ENCODE data around the gene ARPC4.
A peak's percentile ranks its signal among the peaks of the same experiment; 100 is the strongest.
"Not testable (repeated sequence)": the region's sequence is repeated elsewhere in the genome, so short reads cannot be mapped to it uniquely, and the experiment has no call there.

Gene ARPC4

DNA sequence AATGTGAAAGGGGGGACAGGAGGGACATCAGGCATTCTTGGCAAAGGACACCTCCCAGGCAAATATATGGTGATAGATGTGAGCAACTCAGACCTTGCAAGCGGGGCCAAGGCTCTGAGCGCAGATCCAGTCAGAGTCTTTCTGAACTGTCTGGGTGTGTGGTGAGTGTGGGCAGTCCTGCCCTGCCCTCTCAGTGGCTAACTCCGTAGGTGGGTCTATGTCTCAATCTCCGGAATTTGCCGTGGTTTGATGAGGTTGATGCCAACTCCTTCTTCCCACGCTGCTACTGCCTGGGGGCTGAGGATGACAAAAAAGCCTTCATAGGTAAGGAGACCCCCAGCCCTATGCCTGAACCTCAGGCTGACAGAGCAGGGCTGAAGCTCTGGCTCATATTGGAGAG is 24.6 kb downstream of the ARPC4 start:
- FAIRE-seq = no peak
- DNase-seq (ENCODE audit: low spot score) = no peak

DNA sequence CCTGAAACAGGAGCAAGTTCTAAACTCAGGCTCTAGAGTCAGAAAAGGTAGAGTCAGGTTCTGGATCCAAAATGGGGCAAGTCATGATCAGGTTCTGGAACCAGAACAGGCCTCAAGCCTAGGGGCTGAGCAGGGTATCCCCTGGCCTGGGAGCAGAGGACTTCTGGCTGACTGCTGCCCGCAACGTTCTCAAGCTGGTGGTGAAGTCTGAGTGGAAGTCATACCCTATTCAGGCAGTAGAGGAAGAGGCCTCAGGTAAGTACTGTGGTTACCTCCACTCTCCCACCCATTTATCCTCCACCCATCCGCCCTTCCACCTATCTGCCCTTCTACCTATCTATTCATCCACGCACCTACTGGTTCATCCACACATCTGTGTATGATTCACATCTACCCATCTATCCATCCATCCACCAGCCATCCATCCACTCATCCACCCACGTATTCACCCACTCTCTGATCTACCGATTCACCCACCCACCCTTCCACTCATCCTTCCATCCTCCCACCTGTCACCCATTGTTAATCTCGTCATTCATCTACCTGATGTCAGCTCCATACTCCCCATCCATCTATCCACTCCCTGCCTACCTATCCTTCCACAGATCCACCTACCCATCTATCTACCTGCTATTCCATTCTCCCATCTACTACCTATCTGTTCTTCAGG is 25.9 kb downstream of the ARPC4 start:
- DNase-seq (ENCODE audit: low spot score) = no peak
- peak; percentile 62 for FAIRE-seq

DNA sequence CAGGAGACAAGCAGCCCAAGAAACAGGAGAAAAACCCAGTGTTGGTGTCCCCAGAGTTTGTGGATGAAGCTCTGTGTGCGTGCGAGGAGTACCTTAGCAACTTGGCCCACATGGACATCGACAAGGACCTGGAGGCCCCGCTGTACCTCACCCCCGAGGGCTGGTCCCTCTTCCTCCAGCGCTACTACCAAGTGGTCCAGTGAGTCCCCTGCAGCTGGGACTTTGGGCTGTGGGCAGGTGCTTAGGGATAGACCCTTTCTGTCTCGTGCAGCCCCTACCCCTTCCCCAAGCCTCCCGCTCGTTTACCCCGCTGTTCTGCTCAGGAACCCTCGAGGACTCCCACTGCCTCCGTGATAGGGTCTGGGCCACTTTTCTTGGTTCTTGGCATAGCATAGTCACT is 27.7 kb downstream of the ARPC4 start:
- FAIRE-seq (no peak), DNase-seq (ENCODE audit: low spot score) (no peak)

DNA sequence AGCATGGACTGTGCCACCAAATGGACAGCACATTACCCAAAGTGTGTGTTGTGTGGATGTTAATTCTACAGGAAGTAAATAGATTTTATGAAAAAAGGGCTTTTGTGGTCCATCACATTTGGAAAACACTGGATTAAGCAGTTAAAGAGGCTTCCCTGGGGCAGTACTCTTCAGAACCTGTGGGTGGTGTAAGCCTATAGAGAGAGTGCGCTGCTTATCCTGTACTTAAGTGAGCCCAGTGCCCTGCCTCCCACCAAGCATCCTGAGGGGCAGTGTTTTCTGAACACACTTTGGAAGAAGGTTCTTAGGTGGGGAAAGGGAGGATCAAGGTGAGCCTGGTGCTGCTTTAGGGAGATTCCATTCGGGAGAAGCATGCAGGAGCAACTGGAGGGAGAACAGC is 28.1 kb downstream of the ARPC4 start:
- no peak for DNase-seq (ENCODE audit: low spot score)
- no peak for FAIRE-seq

DNA sequence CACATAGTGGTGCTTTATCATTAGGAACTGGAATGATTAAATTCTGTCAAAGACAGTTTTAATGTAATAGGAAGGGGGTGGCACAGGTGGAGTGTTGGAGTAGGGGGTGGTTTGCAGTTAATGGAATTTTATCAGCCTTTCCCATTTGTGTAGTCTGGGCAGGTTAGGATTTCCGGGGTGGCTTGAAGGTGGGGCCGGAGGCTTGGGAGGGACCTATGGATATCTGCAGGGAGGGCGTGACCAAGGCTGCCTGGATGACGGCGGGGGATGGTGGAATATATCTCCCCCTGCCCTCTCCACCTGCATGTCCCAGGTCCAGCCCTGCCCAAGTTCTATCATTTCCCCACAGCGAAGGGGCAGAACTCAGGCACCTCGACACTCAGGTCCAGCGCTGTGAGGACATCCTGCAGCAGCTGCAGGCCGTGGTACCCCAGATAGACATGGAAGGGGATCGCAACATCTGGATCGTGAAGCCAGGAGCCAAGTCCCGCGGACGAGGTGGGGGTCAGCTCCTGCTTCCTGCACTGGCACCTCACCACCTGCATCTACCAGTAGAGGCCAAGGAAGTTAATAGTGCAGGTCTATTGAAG is 32.7 kb downstream of the ARPC4 start:
- FAIRE-seq = no peak

DNA sequence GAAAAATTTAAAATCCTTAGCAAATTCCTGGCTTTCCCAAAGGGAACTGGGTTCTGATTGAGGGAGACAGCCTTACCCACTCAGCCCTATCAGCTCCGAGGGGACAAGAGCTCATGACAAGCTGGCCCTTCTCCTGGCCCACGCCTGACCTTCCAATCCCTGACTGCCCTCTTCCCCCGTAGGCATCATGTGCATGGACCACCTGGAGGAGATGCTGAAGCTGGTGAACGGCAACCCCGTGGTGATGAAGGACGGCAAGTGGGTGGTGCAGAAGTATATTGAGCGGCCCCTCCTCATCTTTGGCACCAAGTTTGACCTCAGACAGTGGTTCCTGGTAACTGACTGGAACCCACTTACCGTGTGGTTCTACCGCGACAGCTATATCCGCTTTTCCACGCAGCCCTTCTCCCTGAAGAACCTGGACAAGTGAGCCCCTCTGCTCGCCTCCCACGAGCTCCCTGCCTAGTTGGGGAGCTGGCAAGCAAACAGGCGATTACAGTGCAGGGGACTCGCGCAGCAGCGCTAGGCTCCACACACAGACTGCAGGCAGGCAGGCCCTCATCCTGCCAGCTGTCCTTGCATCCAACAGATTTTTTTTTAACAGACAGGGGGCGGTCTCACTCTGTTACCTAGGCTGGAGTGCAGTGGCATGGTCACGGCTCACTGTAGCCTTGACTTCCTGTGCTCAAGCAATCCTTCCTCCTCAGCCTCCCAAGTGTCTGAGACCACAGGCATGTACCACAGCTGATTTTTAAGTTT is 34.1 kb downstream of the ARPC4 start:
- DNase-seq (ENCODE audit: low spot score) (no peak), FAIRE-seq (no peak)

More for the DNA sequence above, 32.7 kb downstream of the ARPC4 start:
- no peak for DNase-seq (ENCODE audit: low spot score)

DNA sequence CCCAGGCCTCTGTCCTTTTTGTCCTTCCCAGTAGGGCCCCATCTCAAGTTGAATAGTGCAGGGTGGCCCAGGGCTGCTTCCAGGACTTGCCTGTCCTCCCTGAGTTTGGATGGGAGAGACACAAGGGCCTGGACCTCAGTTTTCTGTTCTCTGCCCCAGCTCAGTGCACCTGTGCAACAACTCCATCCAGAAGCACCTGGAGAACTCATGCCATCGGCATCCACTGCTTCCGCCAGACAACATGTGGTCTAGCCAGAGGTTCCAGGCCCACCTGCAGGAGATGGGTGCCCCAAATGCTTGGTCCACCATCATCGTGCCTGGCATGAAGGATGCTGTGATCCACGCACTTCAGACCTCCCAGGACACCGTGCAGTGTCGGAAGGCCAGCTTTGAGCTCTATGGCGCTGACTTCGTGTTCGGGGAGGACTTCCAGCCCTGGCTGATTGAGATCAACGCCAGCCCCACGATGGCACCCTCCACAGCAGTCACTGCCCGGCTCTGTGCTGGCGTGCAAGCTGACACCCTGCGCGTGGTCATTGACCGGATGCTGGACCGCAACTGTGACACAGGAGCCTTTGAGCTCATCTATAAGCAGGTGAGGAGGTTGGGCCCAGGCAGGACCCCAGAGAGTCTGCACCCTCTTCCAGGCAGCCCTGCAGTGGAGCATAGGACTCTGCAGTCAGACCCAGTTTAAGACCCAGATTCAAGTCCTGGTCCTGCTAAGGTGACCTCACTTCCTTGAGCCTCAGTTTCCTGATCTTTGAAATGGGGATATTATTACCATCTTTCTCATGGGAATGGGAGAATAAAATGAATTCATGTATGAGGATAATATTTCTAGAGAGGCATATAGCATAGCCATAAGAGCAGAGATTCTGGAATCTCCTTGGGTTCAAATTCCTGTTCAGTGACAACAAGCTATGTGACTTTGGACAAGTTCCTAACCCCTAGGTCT is 36.2 kb downstream of the ARPC4 start:
- DNase-seq (ENCODE audit: low spot score) (no peak), FAIRE-seq (no peak)

DNA sequence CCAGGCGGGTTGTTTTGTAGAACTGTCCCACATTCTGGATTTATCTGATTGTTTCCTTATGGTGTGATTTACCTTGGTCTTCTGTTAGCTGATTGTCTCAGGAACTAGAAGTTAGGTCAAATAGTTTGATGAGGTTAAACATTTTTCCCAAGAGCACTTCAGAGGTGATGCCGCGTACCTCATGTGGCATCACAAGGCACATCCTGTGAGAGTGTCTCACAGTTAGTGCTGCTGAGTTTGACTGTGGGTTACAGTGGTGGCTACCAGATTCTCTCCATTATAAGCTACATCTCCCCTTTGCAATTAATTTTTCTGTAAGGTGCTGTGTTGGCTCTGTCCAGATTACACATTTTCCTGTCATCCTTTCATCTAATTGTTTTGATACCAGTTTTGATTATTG is 38.4 kb downstream of the ARPC4 start:
- FAIRE-seq (no peak), DNase-seq (ENCODE audit: low spot score) (no peak)

DNA sequence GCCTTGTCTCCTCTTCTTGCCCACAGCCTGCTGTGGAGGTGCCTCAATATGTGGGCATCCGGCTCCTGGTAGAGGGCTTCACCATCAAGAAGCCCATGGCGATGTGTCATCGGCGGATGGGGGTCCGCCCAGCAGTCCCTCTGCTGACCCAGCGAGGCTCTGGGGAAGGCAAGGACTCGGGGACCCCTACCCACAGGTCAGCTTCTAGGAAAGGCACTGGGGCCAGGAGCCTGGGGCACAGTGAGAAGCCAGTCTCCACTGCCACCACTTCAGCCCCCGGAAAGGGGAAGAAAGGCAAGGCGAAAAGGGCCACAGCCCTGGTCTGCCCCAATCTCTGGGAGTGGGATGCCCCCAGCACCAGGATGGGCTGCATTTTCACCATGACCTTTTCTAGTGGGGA is 40.2 kb downstream of the ARPC4 start:
- DNase-seq (ENCODE audit: low spot score) (no peak), FAIRE-seq (no peak)

DNA sequence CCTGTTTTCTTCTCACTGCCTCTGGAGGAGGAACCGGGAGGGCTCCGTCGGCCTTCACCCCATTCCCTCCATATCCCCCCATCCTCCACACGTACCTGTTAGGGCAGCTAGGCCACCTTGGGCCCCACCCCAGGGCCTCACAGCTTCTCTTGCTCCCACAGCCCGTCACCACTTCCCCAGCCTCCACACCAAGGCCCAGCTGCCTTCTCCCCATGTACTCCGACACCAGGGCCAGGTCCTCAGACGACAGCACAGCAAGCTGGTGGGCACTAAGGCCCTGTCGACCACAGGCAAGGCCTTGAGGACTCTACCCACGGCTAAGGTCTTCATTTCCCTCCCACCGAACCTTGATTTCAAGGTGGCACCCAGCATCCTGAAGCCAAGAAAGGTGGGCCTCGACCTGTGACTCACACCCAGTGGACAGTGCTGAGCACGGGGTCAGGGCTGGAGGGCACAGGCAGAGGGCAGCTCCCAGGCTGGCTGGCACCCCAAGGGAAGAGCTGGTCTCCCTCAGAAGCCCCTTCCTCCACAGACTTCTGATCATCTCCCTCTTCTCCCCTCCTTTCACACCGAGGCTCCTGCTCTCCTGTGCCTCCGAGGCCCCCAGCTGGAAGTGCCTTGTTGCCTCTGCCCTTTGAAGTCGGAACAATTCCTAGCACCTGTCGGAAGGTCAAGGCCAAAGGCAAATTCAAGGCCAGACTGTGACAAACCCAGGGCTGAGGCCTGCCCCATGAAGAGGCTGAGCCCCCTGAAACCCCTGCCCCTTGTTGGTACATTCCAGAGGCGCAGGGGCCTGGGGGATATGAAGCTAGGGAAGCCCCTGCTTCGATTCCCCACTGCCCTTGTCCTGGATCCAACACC is 41.9 kb downstream of the ARPC4 start:
- DNase-seq (ENCODE audit: low spot score) (no peak), FAIRE-seq (no peak)

DNA sequence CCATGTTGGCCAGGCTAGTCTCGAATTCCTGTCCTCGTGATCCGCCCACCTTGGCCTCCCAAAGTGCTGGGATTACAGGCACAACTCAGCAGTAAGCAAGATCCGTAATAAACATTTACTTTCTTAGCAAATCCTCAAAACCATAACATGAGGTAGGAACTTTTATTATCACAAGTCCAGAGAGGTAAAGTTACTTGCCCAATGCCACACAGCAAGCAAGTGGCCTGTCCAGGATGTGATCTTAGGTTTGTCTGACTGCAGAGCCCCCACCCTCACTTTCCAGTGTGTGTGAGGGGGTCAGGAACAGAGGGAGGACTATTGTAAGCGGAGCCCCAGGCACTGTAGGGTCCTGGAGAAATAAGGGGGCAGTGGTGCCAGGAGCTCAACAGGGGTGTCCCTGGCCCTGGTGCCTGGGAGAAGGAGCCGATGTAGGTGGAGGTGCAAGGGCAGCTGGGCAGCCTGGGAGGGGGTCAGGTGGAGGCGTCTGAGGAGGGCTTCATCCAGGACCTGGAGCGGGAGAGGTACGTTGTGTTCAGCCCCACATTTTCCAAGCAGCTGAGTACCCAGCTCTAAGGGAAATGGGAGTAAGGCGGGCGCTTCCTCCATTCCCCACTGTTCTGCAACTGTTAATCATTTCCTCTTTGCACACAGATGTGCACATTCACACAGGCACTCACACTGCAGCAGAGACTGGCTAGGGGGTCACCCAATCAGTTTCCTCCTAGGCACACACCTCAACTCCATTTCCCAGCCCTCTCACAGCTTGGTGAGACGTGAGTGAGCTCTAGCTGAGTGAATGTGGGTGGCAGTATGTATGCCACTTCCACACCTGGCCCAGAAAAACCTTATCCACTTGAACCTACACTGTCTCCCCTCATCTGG is 45.1 kb downstream of the ARPC4 start:
- no peak for DNase-seq (ENCODE audit: low spot score)
- no peak for FAIRE-seq

DNA sequence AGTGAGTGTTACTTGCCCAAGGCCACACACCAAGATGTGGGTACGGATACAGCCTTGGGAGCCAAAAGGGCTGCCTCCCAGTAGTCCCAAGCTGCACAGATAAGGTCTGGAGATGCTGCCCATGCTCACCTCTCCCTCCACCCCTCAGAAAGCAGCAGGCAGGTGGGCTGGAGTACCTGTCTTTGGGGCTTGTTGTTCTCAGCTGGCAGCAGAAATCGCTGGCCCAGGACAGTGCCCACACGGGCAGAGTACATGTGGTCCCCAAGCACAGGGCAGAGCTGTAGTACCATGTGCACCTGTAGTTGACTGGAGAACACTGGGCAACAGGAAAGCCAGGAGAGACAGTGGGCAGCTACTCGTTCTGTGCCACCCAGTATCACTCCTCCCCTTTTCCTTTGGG is 46.0 kb downstream of the ARPC4 start:
- FAIRE-seq (no peak), DNase-seq (ENCODE audit: low spot score) (no peak)

DNA sequence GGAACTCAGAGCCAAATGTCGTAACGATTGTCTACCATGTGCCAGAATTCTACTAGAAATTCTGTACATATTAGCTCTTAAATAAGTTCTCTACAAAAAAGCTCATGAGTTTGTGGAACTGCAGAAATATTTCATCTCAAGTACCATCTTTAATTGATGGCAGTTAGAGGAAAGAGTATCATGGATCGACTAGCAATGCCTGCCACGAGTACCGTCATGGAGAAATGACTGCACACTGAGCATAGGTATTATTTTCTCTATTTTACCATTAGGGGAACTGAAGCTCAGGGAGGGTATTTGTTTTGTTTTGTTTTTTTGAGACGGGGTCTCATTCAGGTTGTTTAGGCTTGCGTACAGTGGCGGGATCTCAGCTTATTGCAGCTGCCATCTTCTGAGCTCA is 48.1 kb downstream of the ARPC4 start:
- DNase-seq (ENCODE audit: low spot score) (no peak), FAIRE-seq (no peak)

DNA sequence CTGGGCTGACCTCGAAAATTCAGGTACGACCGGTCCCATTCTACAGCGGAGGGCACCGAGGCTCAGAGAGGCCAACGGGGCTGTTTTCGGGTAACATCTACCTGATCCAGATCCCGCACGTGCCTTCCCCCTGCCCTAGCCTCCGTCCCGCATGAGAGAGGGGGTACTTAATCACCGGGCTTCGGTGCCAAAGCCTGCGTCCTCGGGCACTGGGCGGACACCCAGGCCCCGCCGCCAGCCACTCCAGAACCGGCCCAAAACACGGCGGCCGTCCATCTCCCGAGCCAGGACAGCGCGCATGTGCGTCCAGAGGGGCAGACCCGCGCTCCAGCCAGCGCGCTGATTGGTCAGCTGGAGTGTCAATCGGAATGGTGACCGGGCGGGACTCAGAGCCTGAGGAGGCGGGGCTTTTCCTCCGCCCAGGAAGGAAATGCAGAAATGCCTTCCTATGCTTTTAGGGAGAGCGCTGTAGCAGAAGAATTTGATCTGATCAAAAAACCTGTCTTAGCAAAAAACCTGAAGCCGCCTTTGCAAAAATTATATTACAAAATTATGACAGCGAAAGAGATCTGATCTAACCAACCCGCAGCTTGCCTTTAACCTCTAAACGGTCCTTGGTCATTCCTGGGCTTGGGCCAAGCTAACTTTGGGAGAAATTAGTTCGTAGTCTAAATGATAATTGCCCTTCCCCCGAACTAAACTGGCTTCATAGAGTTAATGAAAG is 51.0 kb downstream of the ARPC4 start, which contains the start of gene RPUSD3:
RPUSD3 (minus strand) TSS at position 294 of the 724 bp plus-strand sequence; CDS start at position 276, 18 bp downstream.
- FAIRE-seq (no peak), DNase-seq (ENCODE audit: low spot score) (peak; percentile 100)

DNA sequence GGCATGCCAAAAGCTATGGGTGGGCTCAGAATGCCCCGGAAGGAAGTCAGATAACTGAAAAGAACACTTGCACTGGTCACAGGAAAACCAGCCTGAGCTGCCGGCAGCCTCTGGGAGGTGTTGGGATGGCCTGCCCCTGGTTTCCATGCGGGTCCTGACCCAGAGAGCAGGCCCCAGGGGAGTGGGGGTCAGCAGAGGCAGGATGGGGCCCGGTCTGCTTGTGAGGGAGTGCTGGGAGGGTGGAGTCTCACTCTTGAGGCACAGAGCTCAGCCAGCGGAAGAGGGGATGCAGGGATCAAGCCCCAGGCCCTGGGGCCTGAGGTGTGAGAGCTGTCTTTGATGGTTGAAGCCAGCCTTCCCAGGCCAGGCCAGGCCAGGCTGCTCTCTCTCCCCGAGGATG is 53.3 kb downstream of the ARPC4 start:
- FAIRE-seq (no peak), DNase-seq (ENCODE audit: low spot score) (no peak)

DNA sequence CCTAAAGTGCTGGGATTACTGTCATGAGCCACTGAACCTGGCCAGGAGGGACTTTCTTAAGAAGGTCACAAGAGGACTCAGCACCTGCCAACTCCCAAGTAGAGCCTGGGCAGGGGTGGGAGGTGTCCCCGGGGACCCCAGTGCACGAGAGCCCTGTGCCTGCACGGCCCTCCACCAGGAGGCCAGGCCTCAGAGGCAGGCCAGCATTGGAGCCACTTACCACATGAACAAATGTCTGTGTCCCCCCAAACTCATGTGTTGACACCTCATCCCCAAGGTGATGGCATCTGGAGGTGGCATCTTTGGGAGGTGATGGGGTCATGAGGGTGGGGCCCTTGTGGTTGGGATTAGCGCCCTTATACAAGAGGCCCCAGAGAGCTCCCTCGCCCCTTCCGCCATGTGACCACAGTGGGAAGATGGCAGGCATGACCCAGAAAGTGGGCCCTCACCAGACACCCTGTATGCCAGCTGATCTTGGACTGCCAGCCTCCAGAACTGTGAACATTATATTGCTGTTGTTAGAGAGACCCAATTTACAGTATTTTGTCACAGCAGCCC is 54.1 kb downstream of the ARPC4 start:
- DNase-seq (ENCODE audit: low spot score) (no peak), FAIRE-seq (no peak)

DNA sequence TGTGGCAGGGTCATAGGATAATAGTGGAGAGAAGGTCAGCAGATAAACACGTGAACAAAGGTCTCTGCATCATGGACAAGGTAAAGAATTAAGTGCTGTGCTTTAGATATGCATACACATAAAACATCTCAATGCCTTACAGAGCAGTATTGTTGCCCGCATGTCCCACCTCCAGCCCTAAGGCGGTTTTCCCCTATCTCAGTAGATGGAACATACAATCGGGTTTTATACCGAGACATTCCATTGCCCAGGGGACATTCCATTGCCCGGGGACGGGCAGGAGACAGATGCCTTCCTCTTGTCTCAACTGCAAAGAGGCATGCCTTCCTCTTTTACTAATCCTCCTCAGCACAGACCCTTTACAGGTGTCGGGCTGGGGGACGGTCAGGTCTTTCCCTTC is 55.0 kb downstream of the ARPC4 start:
- not testable (repeated sequence) for FAIRE-seq; DNase-seq (ENCODE audit: low spot score)

DNA sequence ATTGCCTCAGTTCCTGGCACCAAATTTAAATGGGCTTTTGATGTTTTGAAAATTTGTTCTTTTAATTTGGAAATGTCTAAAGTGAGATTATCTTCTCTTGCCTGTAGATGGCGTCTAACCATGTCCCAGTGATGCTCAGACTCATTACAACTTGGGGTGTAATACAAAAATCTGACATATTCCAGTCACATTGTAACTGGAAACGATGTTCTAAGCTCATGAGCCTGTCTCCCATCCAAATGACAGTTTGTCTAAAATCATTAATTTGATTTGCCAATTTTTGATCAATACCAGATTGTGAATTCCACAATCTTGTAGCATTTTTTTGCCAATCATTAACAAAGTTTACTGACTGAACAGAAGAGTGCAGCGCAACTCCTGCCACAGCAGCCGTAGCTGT is 56.0 kb downstream of the ARPC4 start:
- FAIRE-seq; DNase-seq (ENCODE audit: low spot score): not testable (repeated sequence)
